Measurements from ENCODE around the gene ONECUT3. TPM values are rescaled to one million over a fixed set of nuclear protein-coding genes. Genes with fewer than 3 reads are reported as not detected.

Gene ONECUT3
- total and polyA plus RNA-seq, 2 of the 4 experiments (the other 2 are of a cell fraction), result not detected

DNA sequence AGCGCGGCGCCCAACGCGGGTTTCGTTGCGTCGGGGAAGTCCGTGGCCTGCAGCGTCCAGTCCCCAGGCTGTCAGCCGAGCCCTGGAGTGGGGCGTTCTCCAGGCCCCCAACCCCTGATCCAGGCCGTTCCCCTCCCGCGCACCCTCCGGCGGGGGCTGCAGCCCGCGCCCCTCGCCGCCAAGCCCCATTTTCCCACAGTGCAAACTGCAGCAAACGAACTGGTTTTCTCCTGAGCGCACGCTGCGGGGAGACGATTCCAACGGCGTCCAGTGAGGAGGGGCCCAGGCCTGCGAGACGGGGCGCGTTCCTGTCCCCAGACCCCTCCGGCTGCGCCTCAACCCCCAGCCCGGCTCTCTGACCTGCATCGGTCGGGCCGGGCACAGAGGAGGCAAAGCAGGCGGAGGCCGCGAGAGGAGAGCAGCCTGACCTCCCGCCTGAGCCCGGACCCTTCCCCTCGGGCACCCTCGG lies 4.4 kb upstream of the ONECUT3 start:
- POLR2A ChIA-PET (ENCODE audit: unreplicated experiment), result no interaction called here
- H3K4ac ChIP-seq (ENCODE audit: low read depth, low read length), result no peak overlapping the region
- H2AK5ac ChIP-seq (ENCODE audit: low read depth, low read length), result no peak overlapping the region
- no TSS peak for BruUV-seq (replicated peaks)
- peaks cover 66% of the 10 kb centered on the region for H3K27me3 ChIP-seq (ENCODE audit: control insufficient read depth, insufficient read depth, low read length)
- no peak overlapping the region for H4K5ac ChIP-seq (ENCODE audit: low read depth, low read length)
- H2AFZ ChIP-seq (replicated peaks; ENCODE audit: low read length, poor library complexity), result peak overlapping the region; percentile 51
- DNase-seq (no peak), ATAC-seq (ENCODE audit: low read depth) (no peak)
- peaks cover 6% of the 10 kb centered on the region for H3K9me1 ChIP-seq (ENCODE audit: insufficient read depth, low read length)
- H4K8ac ChIP-seq (ENCODE audit: low read depth in 2 of 2, low read length in 2 of 2), result no peak overlapping the region
- intact Hi-C loops (cut with micrococcal nuclease) (no loop called here), in situ Hi-C loops (cut with MboI; ENCODE audit: low sequenced_read_pairs) (no loop called here), dilution Hi-C loops (cut with HindIII; ENCODE audit: low sequenced_read_pairs, unreplicated experiment) (no loop called here)
- peaks cover 12% of the 10 kb centered on the region for H3K4me1 ChIP-seq (ENCODE audit: control insufficient read depth, insufficient read depth, low read length)
- no peak overlapping the region for H3K4me3 ChIP-seq (ENCODE audit: insufficient read depth, low read depth, low read length)
- H3K56ac ChIP-seq (ENCODE audit: extremely low read depth, insufficient read depth, low read length), result no peak overlapping the region
- no peaks in the 10 kb centered on the region for H3K36me3 ChIP-seq (ENCODE audit: control insufficient read depth, insufficient read depth, low read length)
- H3K18ac ChIP-seq (ENCODE audit: low read depth, low read length), result no peak overlapping the region
- H3K9ac ChIP-seq (ENCODE audit: low read depth, low read length), result no peak overlapping the region
- H2AK9ac ChIP-seq (replicated peaks; ENCODE audit: low read depth, low read length, poor library complexity), result no peak overlapping the region
- CTCF ChIA-PET, result no interaction called here
- peaks cover 6% of the 10 kb centered on the region for H4K20me1 ChIP-seq (ENCODE audit: insufficient read depth, low read length)
- no peak overlapping the region for H2BK5ac ChIP-seq (ENCODE audit: low read depth, low read length, poor library complexity, severe bottlenecking)
- no peaks in the 10 kb centered on the region for H3K79me1 ChIP-seq (ENCODE audit: low read depth in 1 of 2, low read length in 2 of 2)
- H2BK120ac ChIP-seq (ENCODE audit: low read depth, low read length), result no peak overlapping the region
- H3K4me2 ChIP-seq (ENCODE audit: low read depth, low read length), result no peak overlapping the region
- 3% methylated on average over 36 of the region's 45 CpGs; no CpG with 5 or more reads in 1 of the 2 experiments for WGBS, 2 experiments (ENCODE audit: extremely low coverage in 2 of 2, insufficient read length in 1 of 2)
- no peak overlapping the region for H3K23ac ChIP-seq (ENCODE audit: low read depth, low read length)
- no peak overlapping the region for H2BK20ac ChIP-seq (ENCODE audit: low read depth, low read length)
- H3K9me3 ChIP-seq (ENCODE audit: control insufficient read depth, insufficient read depth, low read length), result no peaks in the 10 kb centered on the region
- no peak overlapping the region for H3K14ac ChIP-seq (replicated peaks; ENCODE audit: low read depth, low read length)
- no peak for TF ChIP-seq RCOR1 (IDR thresholded peaks at IDR 0.05; ENCODE audit: insufficient replicate concordance, low read length)
- TF ChIP-seq POLR2A (IDR thresholded peaks at IDR 0.05; ENCODE audit: low read depth, low read length), result no peak
- no peak overlapping the region for H2BK15ac ChIP-seq (ENCODE audit: low read depth, low read length)
- no peak overlapping the region for H4K91ac ChIP-seq (ENCODE audit: insufficient read depth, low read depth, low read length)
- no peak overlapping the region for H3K27ac ChIP-seq (ENCODE audit: insufficient read depth, low read length)
